ENCODE data around the gene JARID2.

JARID2 gene

GRCh38 chr6:15470746-15471145 lies 224.9 kb downstream of the JARID2 start:
- H3K4me3 ChIP-seq (ENCODE audit: low read depth, low read length), result no peak overlapping the region
- DNase-seq (ENCODE audit: low read depth, low spot score), result no peak
- ChIA-PET POLR2A (no interaction called here), CTCF (interaction anchor here (1.6 kb wide), 1 partner anchor 21 kb away, joined by 4 read pairs; no protein-coding TSS in a partner anchor)
- no peak for TF ChIP-seq CTCF (IDR thresholded peaks at IDR 0.05; ENCODE audit: insufficient read depth, low read length, missing control alignments)

- CTCF ChIA-PET, result interaction anchor here (1.9 kb wide), 1 partner anchor 1343 kb away, joined by 4 read pairs; no protein-coding TSS in a partner anchor
- H3K4me3 ChIP-seq (ENCODE audit: low read depth, low read length), result no peak overlapping the region
- POLR2A ChIA-PET, result no interaction called here
- no peak for TF ChIP-seq CTCF (IDR thresholded peaks at IDR 0.05; ENCODE audit: insufficient read depth, low read length, missing control alignments)
- DNase-seq (ENCODE audit: low read depth, low spot score), result no peak
Observed at GRCh38 chr6:15472621-15473020, 226.8 kb downstream of the JARID2 start.

- POLR2A ChIA-PET, result no interaction called here
- no peak overlapping the region for H3K4me3 ChIP-seq (ENCODE audit: low read depth, low read length)
- no peak for TF ChIP-seq CTCF (IDR thresholded peaks at IDR 0.05; ENCODE audit: insufficient read depth, low read length, missing control alignments)
- no peak for DNase-seq (ENCODE audit: low read depth, low spot score)
- CTCF ChIA-PET, result interaction anchor here (1.9 kb wide), 1 partner anchor 1344 kb away, joined by 4 read pairs; no protein-coding TSS in a partner anchor
Observed at GRCh38 chr6:15473174-15473573, 227.3 kb downstream of the JARID2 start.

GRCh38 chr6:15473741-15474161 lies 227.9 kb downstream of the JARID2 start:
- TF ChIP-seq CTCF (IDR thresholded peaks at IDR 0.05; ENCODE audit: insufficient read depth, low read length, missing control alignments), result no peak
- CTCF ChIA-PET, result interaction anchor here (1.9 kb wide), 1 partner anchor 1344 kb away, joined by 4 read pairs; no protein-coding TSS in a partner anchor
- H3K4me3 ChIP-seq (ENCODE audit: low read depth, low read length), result no peak overlapping the region
- POLR2A ChIA-PET, result no interaction called here
- no peak for DNase-seq (ENCODE audit: low read depth, low spot score)

- ChIA-PET CTCF (interaction anchor here (1.6 to 1.9 kb wide), 3 partner anchors 10 to 1345 kb away, joined by 3 to 4 read pairs (median 4); no protein-coding TSS in a partner anchor), POLR2A (interaction anchor here (0.6 kb wide), 1 partner anchor 1295 kb away, joined by 3 read pairs; no protein-coding TSS in a partner anchor)
- no peak overlapping the region for H3K4me3 ChIP-seq (ENCODE audit: low read depth, low read length)
- DNase-seq (ENCODE audit: low read depth, low spot score), result no peak
- no peak for TF ChIP-seq CTCF (IDR thresholded peaks at IDR 0.05; ENCODE audit: insufficient read depth, low read length, missing control alignments)
Observed at GRCh38 chr6:15474196-15474595, 228.3 kb downstream of the JARID2 start.

GRCh38 chr6:15475261-15475660 lies 229.4 kb downstream of the JARID2 start:
- no peak for TF ChIP-seq CTCF (IDR thresholded peaks at IDR 0.05; ENCODE audit: insufficient read depth, low read length, missing control alignments)
- ChIA-PET CTCF (interaction anchor here (0.8 to 1.8 kb wide), 4 partner anchors 9 to 215 kb away, joined by 3 to 6 read pairs (median 4); no protein-coding TSS in a partner anchor), POLR2A (no interaction called here)
- DNase-seq (ENCODE audit: low read depth, low spot score), result no peak
- H3K4me3 ChIP-seq (ENCODE audit: low read depth, low read length), result no peak overlapping the region
